PC-3 (cell line): ENCODE measurements around the gene KSR2.

Experiments
- EZH2 ChIP-seq: fragments of 300-600 bp; sonication (generic); IDR thresholded peaks from one replicate; pipeline ENCODE4 v1.6.1; 2017; ENCODE audit warnings: antibody characterized with exemption, mild to moderate bottlenecking, low read length; ENCODE audit not compliant: unreplicated experiment
- EZH2phosphoT487 ChIP-seq: fragments of 300-600 bp; sonication (generic); IDR thresholded peaks from 2 replicates; pipeline ENCODE4 v1.6.1; 2018; ENCODE audit warnings: mild to moderate bottlenecking, antibody characterized with exemption, low read length, borderline replicate concordance
- TF ChIP-seq, protein P1 (sequence below): fragments of 300-600 bp; sonication (generic); conservative IDR thresholded peaks from 2 replicates; pipeline ENCODE4 v1.5.1; 2017; ENCODE audit warnings: antibody characterized with exemption, low read depth, mild to moderate bottlenecking, low read length

DNA sequence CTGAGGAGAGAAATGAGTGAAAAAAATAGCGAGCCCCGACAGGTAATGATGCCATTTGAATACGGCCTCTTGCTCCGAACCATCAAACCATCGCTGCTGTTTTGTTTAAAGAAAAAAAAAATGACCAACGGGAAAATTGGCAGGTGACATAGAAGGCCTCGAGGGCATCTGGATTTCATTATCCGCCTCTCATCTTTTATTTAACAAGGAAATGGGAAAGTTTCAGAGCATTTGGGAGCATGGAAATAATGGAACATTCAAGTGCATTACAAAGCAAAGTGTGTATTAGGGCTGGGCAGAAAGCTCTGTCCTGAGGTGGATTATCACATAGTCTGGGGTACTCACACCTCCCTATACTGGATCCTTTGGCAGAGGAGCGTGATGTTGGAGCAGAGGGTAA, 258.7 kb downstream of the KSR2 start:
- TF ChIP-seq, protein P1, sequence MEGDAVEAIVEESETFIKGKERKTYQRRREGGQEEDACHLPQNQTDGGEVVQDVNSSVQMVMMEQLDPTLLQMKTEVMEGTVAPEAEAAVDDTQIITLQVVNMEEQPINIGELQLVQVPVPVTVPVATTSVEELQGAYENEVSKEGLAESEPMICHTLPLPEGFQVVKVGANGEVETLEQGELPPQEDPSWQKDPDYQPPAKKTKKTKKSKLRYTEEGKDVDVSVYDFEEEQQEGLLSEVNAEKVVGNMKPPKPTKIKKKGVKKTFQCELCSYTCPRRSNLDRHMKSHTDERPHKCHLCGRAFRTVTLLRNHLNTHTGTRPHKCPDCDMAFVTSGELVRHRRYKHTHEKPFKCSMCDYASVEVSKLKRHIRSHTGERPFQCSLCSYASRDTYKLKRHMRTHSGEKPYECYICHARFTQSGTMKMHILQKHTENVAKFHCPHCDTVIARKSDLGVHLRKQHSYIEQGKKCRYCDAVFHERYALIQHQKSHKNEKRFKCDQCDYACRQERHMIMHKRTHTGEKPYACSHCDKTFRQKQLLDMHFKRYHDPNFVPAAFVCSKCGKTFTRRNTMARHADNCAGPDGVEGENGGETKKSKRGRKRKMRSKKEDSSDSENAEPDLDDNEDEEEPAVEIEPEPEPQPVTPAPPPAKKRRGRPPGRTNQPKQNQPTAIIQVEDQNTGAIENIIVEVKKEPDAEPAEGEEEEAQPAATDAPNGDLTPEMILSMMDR: no peak
- TF ChIP-seq EZH2 (no peak), EZH2phosphoT487 (no peak)
